GM21367 (cell line): ENCODE measurements around the gene TYW1.
A peak's percentile ranks its signal among the peaks of the same experiment; 100 is the strongest.
"Not testable (repeated sequence)": the region's sequence is repeated elsewhere in the genome, so short reads cannot be mapped to it uniquely, and the experiment has no call there.

Source experiments
- ATAC-seq: cut with Tn5 transposase; IDR thresholded peaks from one replicate; pipeline ENCODE4 v1.9.1; 2021; ENCODE audit not compliant: unreplicated experiment

Gene TYW1

DNA sequence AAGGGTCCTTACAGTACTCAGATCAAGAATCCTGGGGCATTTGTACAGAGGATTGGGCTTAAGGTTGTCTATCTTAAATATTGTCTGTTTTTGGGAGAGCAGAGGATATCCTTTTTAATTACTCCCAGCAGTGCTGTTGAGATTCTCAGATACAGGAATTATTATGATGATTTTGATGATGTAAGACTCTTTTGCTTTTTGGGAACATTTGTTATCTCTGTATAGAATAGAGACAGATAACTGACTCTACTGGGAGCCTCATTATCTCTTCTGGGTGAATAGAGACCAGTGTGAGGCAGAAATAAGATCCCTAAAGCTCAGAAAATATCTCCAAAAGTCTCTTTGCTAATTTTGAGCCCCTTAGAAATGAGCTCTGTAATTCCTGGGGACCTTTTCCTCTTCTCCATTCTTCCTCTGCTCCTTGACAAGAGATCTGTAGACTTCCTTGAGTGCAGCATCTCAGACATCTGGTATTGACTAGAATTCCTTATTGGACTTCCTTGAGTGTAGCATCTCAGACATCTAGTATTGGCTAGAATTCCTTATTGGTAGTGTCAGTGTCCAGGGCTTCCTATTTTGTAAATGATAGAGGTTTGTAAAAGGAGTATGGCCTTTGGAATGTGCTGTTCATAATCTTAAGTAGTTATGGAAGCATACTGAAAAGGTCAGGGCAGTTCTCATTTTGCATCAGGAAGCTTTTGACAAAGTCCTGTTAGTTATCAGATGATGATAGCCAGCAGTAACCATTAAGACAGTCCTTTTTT, 118.0 kb downstream of the TYW1 start:
- ATAC-seq, result not testable (repeated sequence)

DNA sequence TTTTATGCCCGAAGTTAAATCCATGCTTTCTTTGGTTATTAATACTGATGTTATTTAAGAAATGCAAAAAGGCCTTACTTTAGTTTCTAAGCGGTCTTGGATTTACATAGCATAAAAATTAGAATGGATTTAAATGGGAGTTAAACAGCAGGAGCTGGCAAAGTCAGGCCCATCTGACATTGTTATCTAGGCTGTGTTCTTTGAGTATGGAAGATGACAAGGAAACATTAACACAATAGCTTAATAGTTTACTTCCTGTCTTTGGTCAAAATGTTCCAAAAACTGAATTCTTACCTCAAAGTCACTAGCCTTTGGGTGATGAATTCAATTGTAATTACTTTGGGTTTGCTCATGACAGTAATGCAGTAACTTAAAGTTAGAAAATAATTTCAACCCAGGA, 123.9 kb downstream of the TYW1 start:
- not testable (repeated sequence) for ATAC-seq

DNA sequence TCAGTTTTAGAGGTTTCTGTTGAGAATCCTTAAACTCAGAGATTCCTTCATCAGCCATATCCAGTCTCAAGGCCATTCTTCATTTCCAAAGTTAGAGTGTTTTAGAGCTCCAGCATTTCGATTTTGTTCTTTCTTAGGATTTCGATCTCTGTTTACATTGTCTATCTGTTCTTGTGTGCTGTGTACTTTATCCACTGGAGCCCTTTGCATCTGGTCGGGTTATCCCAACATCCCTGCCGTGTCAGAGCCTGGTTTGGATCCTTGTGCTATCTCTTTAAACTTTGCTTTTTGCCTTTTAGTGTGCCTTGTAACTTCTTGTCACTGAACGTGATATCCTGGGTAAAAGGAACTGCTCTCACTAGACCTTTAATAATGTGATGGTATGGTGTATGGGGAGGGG, 131.6 kb downstream of the TYW1 start:
- not testable (repeated sequence) for ATAC-seq

DNA sequence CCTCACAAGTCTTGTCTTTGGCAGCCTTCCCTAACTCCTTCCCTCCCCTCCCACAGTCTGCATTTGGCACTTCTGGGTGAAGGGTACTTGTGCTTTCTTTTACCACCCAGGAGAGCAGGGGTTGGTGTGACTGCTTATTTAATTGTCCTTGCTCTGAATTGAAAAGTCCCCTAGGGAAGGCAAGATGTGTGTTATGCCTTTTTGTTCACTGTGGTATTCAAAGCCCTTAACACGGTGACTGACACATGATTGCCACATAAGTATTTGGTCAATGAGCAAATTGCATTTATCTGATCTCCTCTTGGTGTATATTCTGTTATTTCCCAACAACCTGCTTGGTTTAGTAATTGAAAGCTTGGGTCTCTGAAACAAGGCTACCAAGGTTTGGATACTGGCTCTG, 134.1 kb downstream of the TYW1 start:
- not testable (repeated sequence) for ATAC-seq

DNA sequence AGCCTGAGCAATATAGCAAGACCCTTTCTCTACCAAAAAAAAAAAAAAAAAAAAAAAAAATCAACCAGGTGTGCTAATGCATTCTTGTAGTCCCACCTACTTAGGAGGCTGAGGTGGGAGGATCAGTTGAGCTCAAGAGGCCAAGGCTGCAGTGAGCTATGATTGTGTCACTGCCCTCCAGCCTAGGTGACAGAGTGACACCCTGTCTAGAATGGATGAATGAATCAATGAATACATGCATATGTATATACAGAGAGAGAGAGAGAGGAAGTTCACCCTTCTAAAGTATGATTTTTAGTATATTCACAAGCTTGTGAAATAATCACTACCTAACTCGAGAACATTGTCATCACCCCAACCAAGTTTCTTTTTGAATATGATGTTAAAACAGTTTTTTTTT, 138.3 kb downstream of the TYW1 start:
- ATAC-seq, result not testable (repeated sequence)

DNA sequence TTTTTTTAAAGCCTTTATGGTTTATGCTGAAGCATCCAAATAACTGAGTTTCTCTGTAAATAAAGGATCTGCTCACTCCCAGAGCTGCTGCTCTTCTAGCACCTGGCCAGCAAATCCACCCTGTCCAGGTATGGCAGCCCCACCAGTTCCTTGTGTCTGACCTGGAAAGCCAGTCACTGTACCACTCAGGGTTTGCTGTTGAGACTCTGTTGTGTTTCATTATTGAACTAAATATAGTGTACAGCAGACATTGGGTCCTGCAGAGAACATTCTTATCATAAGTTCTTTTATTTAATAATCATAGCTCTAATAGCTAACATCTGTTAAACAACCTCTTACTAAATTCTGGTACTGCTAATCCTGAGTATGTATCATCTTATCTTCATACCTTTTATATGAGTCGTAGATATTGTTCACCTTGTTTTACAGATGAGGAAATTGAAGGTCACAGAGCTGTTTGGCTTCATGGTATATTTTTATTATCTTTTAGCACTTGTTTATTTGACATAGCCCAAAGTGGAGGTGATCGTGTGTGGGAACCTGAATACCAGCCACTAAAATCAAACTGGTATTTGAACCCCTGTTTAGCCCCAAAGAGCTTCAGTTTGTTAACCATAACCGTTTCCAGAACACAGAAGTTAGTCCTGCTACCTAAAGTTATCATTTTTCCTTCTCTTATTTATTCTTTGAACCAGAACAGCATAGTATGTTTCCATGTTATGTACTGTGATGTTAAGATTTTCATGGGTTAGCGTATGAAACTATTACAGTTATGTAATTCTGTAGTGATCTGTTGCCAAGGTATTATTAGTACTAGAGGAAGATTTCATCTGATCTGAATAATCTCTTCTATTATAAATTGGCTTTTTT, 139.2 kb downstream of the TYW1 start:
- not testable (repeated sequence) for ATAC-seq

DNA sequence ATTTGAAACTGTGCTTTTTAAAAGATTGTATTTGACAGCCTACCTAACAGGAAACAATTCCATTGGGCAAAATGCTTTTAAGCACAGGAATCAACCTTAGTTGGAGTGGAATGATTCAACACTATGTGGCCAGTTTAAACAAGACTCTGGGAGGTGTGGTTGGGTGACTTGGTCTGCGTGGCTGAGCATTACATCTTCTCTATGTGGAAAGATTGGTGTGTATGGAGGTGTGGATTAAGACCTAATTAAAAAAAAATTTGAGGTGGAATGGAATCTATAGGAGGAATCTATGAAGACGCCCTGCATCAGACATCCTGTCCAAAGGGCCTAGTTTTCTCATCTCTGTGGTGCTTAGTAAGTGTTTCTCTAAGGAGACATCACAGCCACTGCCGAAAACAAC, 140.9 kb downstream of the TYW1 start:
- not testable (repeated sequence) for ATAC-seq

DNA sequence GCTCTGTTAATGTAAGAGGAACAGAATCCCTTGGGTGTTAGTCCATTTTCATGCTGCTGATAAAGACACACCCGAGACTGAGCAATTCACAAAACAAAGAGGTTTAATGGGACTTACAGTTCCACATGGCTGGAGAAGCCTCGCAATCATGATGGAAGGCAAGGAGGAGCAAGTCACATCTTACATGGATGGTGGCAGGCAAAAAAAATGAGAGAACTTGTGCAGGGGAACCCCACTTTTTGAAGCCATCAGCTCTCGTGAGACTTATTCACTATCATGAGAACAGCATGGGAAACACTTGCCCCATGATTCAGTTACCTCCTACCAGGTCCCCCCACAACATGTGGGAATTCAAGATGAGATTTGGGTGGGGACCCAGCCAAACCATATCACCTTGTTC, 143.2 kb downstream of the TYW1 start:
- not testable (repeated sequence) for ATAC-seq

DNA sequence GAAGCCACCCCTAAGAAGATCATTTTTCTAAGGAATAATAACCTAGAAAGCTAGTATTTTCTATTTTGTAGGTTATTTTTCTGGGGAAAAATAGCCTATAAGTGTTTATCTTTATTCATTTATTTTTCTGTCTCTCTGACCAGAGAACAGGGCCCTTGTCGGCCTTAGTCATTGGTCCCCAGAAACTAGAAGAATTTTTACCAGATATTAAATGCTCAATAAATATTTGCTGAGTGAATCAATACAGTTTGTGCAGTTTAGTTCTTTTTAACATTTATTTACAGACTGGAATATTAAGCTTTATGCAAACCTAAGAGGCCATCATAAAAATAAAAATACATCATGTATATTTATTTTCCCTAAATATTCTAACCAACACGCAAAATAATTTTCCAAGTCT, 144.4 kb downstream of the TYW1 start:
- ATAC-seq, result not testable (repeated sequence)

DNA sequence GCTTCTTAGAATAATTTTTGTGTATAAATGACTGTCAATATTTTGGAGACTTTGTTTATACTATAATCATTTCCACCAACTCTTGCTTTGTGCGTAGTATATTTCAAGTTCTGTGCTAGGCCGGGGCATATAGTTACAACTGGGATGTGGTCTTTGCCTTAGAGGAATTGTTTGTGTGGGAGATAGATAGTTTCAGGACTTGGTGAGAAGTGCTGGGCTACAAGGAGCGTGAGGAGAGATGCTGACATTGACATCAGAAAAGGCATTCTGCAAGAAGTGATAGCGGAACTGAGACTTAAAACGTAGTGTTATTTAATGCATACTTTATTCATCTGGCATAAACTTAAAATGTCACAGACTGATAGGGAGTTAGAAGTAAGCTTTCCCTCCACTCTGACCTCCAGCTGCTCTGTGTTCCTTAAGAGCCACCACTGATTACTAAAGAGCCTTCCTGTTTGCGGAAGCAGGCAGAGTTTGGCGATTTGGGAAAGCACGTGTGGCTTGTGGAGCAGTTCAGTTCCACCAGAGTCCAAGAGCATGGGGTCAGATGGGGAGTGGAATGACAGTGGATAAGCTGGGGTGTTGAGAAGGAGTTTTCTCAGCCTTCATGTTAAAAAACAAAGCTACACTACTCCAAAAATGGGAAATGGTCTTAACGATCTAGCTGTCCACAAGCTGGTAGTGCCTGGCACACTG, 146.6 kb downstream of the TYW1 start:
- ATAC-seq, result not testable (repeated sequence)

DNA sequence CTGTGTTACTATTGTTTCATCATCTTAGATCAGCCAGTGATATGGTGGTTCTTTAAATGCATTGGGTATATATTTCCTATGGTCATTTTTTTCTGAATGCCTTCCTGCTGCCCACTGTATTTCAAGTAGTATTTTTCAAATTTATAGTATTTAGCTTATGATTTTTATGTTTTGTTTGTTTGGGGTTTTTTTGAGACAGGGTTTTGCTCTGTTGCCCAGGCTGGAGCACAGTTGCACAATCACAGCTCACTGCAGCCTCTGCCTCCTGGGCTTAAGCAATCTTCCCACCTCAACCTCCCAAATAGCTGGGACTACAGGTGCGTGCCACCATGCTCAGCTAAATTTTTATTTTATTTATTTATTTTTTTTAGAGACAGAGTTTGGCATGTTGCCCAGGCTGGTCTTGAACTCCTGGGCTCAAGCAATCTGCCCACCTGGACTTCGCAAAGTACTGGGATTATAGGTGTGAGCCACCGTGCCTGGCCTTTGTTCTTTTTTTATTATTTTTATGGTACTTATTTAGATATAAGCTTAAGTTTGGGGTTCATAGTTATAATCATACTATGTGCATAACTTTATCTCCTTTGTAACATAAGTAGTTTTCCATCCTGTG, 149.1 kb downstream of the TYW1 start:
- ATAC-seq, result not testable (repeated sequence)

DNA sequence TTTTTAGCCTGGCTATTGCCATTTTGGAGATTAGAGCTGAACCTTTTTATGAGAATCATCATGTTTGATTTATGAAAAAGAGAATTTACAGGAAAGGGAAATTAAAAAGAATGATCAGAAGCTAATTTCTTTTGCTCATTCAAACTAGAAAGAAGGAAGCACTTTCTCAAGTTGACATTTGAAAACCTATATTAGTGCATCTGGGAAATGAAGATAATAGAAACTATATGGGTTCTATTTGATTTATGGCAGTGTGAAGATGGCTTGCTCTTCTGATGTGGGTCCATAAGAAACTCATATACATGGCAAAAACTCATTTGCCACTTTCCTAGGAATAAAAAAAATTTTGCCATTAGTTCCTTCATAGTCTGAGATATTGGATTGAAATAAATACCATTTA, 152.5 kb downstream of the TYW1 start:
- not testable (repeated sequence) for ATAC-seq

DNA sequence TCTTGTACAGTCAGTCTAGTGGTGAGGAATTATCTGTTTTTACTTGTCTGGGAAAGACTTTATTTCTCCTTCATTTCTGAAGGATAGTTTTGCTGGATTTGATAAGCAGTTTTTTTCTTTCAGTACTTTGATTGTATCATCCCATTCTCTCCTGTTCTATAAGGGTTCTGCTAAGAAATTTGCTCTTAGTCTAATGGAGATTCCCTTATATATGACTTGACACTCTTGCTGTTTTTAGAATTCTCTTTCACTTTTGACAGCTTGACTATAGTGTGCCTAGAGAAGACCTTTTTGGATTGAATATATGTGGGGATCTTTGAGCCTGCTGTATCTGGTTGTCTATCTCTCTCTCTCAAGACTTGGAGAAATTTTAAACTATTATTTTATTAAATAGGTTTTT, 157.7 kb downstream of the TYW1 start:
- not testable (repeated sequence) for ATAC-seq

DNA sequence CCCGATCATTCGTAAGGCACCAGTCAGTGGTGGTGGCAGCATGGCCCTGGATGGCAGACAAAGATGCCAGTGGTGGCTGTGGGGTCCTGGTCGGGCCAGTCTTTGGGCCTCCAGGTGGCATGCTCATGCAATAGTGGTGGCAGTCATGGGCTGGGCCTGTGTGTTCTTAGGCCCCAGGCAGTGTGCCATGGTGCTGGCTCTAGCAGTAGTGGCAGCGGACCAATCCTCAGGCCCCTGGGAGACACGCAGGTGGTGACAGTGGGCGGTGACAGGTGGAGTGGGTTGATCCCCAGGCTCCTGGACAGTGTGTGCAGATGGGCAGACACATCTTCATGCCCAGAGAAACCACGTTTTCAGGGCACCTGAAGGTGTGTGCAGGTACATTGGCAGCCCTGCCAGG, 159.4 kb downstream of the TYW1 start:
- not testable (repeated sequence) for ATAC-seq

DNA sequence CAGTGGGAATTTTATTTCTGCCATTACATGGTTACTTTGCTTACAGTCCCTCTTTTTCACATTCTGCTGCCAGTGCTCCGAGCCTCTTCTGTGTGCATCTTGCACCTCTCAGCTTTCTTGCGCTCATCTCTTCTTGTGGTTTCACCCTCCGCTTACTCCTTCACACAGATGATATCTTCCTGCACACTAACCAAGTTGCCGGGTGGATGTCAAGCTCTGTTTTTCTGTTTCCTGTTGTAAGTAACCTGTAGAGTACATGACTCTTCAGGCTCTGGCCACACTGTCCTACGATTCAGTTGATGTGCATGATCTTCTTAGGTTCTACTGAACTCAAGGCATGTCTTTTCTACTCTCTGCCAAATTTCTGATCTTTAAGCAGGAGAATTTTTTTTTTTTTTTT, 166.7 kb downstream of the TYW1 start:
- peak; percentile 55 for ATAC-seq

DNA sequence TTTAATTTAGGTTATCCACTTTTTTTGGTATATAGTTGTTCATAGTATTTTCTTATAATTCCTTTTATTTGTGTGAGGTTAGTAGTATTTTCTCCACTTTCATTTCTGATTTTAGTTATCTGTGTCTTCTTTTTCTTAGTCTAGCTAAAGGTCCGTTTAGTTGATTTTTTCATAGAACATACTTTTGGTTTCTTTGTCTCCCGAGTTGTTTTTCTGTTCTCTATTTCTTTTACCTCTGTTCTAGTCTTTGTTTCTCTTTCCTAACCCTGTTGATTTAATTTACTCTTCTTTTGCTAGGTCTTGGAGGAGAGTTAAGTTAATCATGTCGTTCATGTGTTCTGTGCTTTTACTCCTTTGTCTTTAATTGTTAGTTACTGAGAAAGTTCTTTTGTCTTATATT, 174.5 kb downstream of the TYW1 start:
- ATAC-seq, result peak; percentile 82

DNA sequence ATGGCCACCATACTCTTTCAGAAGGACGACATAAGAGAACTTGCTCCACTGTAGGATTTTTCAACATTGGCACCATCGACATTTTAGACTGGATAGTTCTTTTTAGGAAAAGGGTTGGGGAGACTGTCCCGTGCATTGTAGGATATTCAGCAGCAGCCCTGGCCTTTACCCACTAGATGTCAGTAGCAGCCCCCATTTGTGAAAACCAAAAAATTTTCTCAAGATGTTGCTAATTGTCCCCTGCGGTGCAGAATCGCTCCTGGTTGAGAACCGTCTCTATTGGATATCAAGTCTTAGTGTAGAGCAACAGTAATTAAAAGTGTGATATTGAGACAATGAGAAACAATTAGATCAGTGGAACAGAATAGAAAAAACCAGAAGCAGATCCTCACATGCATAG, 180.1 kb downstream of the TYW1 start:
- not testable (repeated sequence) for ATAC-seq

DNA sequence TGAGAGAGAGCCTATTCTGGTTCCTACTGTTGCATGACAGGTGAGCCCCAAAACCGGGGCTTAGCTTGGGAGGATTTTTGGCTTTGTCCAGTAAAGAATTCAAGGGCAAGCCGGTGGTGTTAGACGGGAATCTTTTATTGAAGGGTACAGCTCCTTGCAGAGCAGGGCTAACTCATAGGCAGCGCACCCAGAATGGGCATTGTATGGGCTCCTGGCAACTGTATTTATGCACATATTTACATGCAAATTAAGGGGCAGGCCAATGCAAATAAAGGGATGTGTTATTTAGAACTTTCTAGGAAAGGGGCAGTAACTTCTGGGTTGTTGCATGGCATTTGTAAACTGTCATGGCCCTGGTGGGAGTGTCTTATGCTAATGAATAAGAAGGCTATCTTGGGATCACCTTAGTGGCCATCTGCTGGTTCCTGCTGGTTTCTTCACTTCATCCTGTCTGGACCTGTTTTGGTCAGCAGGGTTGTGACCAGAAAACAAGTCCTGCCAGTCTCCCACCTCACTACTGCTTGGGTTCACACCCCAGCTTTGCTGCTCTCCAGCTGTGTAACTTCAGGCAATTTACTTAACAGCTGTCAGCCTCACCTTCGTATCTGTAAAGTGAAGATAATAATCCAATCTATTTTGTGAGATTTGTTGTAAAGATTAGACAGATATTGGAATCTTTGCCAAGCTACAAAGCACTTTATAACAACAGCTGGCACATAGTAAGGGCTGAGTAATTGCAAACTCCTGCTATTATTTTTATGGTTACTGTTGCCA, 182.5 kb downstream of the TYW1 start:
- not testable (repeated sequence) for ATAC-seq

DNA sequence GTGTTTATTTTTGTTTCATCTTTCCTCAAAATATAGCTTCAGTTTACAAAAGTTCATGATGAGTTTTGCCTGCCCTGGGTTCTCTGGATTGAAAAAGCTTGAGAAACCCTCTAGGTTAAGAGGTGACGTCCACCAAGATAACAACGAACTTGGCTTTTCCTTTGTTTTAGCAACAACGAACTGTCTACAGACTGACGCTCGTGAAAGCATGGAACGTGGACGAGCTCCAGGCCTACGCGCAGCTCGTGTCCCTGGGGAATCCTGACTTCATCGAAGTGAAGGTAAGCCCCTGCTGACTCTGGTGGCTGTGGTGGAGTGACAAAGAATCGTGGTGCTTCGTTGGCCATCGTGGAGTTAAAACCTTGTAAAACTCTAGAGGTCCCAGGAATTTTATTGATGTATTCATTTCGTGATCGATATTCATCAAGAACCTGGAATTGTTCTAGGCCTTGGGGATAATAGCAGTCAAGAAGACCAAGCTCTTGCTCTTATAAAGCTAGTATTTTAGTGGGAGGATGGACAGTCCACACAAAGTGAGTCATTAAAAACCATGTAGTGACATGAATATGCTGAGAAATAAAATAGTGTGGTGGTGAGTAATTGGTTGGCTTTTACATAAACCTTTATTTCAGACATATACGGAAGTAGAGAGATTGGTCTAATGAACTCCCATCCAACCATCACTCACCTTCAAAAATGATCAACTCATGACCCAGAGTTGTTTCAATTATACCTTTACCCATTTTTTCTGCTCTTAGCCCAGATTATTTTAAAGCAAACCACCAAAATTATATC, 186.5 kb downstream of the TYW1 start:
- not testable (repeated sequence) for ATAC-seq
